Stomach (tissue), 4 donors: ENCODE results near the gene CPS1.

ENCODE experiments used
- CTCF ChIP-seq, 7 experiments: fragments of 450-650 bp in 4 of 7; fragments of 200-600 bp in 3 of 7; sonication (generic) in 3 of 7; IDR thresholded peaks; one replicate each; pipeline ENCODE4 v1.5.1; 2016 to 2019; ENCODE audit warnings: antibody characterized with exemption in 7 of 7, control low read depth in 2 of 7, mild to moderate bottlenecking in 1 of 7
- EP300 ChIP-seq: sonication (generic); formaldehyde crosslinking; IDR thresholded peaks from one replicate; pipeline ENCODE4 v1.6.1; 2017; ENCODE audit warnings: antibody characterized with exemption
- POLR2A ChIP-seq, 4 donors: fragments of 450-650 bp; IDR thresholded peaks; one replicate each; pipeline ENCODE4 v1.6.1; 2016; ENCODE audit warnings: antibody characterized with exemption in 4 of 4, control low read depth in 2 of 4, mild to moderate bottlenecking in 1 of 4, moderate library complexity in 1 of 4

GRCh38 chr2:210616074-210616473, 59.7 kb downstream of the CPS1 start:
- TF ChIP-seq CTCF (IDR thresholded peaks at IDR 0.05) (no peak), POLR2A (IDR thresholded peaks at IDR 0.05) (no peak), EP300 (no peak)
